NT2/D1 (cell line): Measurements from ENCODE around the gene LRRC57.

Experiments
- DNase-seq: peaks from one replicate; pipeline ENCODE4 v3.0.0-alpha.2; 2011; ENCODE audit warnings: low read depth, low spot score
- H3K27me3 ChIP-seq: 2 replicates; pipeline ENCODE4 v1.6.0; 2011; ENCODE audit warnings: mild to moderate bottlenecking; ENCODE audit not compliant: insufficient read length, insufficient read depth
- H3K36me3 ChIP-seq: 2 replicates; pipeline ENCODE4 v1.6.1; 2011; ENCODE audit warnings: mild to moderate bottlenecking, low read length, mixed read lengths; ENCODE audit not compliant: insufficient read depth, insufficient read length
- H3K4me1 ChIP-seq: 2 replicates; pipeline ENCODE4 v1.5.1; 2011; ENCODE audit not compliant: insufficient read depth, insufficient read length
- H3K4me3 ChIP-seq: 2 replicates; pipeline ENCODE4 v1.5.1; 2011; ENCODE audit warnings: low read depth; ENCODE audit not compliant: insufficient read length
- H3K9ac ChIP-seq: 2 replicates; pipeline ENCODE4 v1.6.0; 2011; ENCODE audit warnings: low read depth; ENCODE audit not compliant: insufficient read length
- H3K9me3 ChIP-seq: 2 replicates; pipeline ENCODE4 v1.5.1; 2011; ENCODE audit warnings: mild to moderate bottlenecking, low read length; ENCODE audit not compliant: insufficient read depth
- SUZ12 ChIP-seq: IDR thresholded peaks from 2 replicates; pipeline ENCODE4 v1.6.1; 2011; ENCODE audit not compliant: insufficient read length, insufficient read depth; ENCODE audit errors: extremely low read depth
- YY1 ChIP-seq: IDR thresholded peaks from 2 replicates; pipeline ENCODE4 v1.6.1; 2011; ENCODE audit not compliant: insufficient read length, insufficient read depth
- ZNF274 ChIP-seq: IDR thresholded peaks from 2 replicates; pipeline ENCODE4 v1.6.1; 2011; ENCODE audit warnings: mild to moderate bottlenecking, low read depth, low read length

The LRRC57 gene

DNA sequence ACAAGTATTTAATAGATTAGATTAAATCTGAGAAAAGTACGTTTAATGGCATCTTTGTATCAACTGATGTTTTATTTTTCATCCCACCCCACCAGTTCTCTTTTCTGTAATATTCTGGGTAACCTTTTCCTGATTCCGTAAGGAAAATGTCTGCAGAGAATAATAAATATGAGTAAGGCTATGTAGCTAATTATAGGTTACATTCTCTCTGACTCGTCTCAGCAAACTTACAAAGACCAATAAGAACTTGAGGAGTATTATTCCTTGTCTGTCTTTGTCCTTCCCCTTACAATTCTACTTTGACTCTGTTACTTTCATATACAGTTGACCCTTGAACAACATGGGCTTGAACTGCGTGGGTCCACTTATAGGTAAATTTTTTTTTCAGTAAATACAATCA, 41.1 kb downstream of the LRRC57 start:
- TF ChIP-seq SUZ12: no peak
- TF ChIP-seq YY1: no peak
- TF ChIP-seq ZNF274: no peak
- DNase-seq: no peak
- Histone ChIP-seq H3K36me3 (peaks cover 5% of the 10 kb centered on the region), H3K4me3 (no peak overlapping the region), H3K27me3 (no peaks in the 10 kb centered on the region), H3K4me1 (peaks cover 2% of the 10 kb centered on the region), H3K9ac (no peak overlapping the region), H3K9me3 (no peaks in the 10 kb centered on the region)

DNA sequence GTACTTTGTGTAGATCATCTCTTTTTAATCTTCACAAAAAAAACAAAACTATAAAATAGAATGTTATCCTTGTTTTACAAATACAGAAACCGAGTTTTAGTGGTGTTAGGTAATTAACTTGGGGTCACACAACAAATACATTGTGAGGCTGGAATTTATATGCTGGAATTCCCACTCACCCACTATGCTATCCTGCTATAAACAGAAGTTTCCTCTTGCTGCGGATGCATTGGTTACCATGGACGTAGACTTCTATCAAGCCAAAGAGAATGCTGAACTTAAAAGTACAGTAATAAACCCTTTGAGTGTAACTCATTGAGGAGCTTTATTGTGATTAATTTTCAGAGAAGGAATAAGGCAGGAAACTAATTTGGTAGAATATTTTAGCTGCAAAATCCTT, 44.0 kb downstream of the LRRC57 start:
- H3K9ac ChIP-seq: no peak overlapping the region
- peaks cover 2% of the 10 kb centered on the region for H3K4me1 ChIP-seq
- no peak overlapping the region for H3K4me3 ChIP-seq
- TF ChIP-seq YY1 (no peak), ZNF274 (no peak), SUZ12 (no peak)
- H3K27me3 ChIP-seq: no peaks in the 10 kb centered on the region
- no peak for DNase-seq
- peaks cover 5% of the 10 kb centered on the region for H3K36me3 ChIP-seq
- H3K9me3 ChIP-seq: no peaks in the 10 kb centered on the region

DNA sequence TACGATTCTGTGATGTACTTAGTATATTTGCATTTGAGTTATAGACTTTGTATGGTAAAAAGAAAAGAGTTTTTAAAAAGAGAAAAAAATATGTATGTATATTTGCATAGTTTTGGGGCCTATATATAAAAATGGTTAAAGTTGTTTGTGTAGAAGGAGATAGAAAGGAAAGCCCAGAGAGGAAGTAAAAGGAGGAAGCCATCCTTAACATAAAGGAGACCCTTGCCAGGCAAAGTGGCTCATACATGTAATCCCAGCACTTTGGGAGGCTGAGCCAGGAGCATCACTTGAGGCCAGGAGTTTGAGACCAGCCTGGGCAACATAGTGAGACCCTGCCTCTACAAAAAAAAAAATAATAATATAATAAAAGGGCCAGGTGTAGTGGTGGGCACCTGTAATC, 44.8 kb downstream of the LRRC57 start:
- Histone ChIP-seq H3K4me3 (no peak overlapping the region), H3K4me1 (peaks cover 2% of the 10 kb centered on the region)

DNA sequence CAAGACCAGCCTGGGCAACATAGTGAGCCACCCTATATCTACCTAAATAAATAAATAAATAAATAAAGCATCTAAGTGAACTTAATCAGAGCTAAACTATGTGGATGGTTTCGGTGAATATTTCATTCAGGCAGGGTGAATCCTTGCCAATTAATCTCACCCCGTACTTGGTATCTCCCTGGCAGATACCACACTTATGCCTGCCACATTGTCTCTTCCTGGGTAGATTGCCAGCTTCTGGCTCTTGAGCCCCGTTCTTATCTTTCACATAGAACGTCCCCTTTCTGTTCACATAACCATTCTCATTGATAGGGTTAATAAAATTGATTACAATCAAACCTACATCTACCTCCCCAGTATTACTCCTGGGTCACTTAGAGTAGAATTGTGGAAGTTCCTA, 46.1 kb downstream of the LRRC57 start:
- Histone ChIP-seq H3K4me3 (no peak overlapping the region), H3K4me1 (peaks cover 2% of the 10 kb centered on the region), H3K36me3 (peaks cover 5% of the 10 kb centered on the region), H3K9ac (no peak overlapping the region), H3K27me3 (no peaks in the 10 kb centered on the region), H3K9me3 (no peaks in the 10 kb centered on the region)
- TF ChIP-seq YY1 (no peak), SUZ12 (no peak), ZNF274 (no peak)
- no peak for DNase-seq

More for the DNA sequence above, 44.8 kb downstream of the LRRC57 start:
- no peak for TF ChIP-seq ZNF274
- no peak for TF ChIP-seq YY1
- TF ChIP-seq SUZ12: no peak
- H3K9ac ChIP-seq: no peak overlapping the region
- no peak for DNase-seq
- no peaks in the 10 kb centered on the region for H3K27me3 ChIP-seq
- peaks cover 5% of the 10 kb centered on the region for H3K36me3 ChIP-seq
- no peaks in the 10 kb centered on the region for H3K9me3 ChIP-seq

DNA sequence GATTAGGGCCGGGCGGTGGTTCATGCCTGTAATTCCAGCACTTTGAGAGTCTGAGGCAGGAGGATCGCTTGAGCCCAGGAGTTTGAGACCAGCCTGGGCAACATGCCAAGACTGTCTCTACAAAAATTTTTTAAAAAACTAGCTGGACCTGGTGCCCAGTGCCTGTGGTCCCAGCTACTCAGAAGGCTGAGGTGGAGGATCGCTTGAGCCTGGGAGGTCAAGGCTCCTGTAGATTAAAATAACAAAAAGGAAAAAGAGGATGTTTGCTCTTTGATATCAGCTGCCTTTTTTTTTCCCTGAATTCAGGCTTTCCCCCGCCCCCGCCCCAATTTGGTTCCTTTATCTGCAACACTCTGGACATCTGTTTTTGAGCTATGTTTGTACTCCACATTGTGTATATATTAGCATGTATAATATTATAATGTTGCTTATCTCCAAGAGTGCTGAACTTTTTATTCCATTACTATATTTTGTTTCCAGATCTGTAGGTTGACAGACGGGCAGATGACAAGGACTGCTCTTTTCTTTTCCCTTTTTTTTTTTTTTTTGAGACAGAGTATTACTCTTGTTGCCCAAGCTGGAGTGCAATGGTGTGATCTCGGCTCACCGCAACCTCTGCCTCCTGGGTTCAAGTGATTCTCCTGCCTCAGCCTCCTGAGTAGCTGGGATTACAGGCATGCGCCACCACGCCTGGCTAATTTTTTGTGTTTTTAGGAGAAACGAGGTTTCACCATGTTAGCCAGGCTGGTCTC, 48.6 kb downstream of the LRRC57 start:
- Histone ChIP-seq H3K9ac (no peak overlapping the region), H3K36me3 (no peaks in the 10 kb centered on the region), H3K9me3 (no peaks in the 10 kb centered on the region), H3K4me3 (no peak overlapping the region), H3K27me3 (no peaks in the 10 kb centered on the region), H3K4me1 (no peaks in the 10 kb centered on the region)
- TF ChIP-seq YY1 (no peak), SUZ12 (no peak), ZNF274 (no peak)
- DNase-seq: no peak

DNA sequence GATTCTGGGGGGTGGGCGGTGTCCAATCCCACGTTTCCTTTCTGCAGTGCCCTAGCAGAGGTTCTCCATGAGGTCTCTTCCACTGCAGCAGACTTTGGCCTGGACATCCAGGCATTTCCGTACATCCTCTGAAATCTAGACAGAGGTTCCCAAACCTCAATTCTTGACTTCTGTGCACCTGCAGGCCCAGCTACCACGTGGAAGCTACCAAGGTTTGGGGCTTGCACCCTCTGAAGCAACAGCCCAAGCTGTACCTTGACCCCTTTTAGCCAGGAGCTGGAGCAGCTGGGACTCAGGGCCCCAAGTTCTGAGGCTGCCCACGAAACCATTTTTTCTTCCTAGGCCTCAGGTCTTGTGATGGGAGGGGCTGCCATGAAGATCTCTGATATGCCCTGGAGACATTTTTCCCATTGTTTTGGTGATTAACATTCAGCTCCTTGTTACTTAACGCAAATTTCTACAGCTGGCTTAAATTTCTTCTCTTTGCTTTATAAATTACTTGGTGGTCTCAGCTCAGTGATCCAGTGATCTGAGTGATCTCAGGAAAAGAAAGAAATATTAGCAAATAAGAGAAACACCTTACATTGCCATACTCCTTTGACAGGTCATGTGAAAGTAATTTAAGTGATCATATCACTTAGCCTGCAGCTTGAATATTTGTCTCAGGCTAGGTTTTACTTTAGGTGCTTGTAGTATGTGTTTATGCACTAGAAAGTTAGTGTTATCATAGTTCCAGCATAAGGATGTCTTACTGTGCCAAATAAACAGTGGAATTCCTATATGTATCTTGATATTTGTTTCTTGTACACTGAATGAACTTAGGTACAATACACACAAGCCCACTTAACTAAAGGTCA, 50.2 kb downstream of the LRRC57 start:
- no peaks in the 10 kb centered on the region for H3K9me3 ChIP-seq
- H3K4me1 ChIP-seq: no peaks in the 10 kb centered on the region
- TF ChIP-seq SUZ12 (no peak), ZNF274 (no peak), YY1 (no peak)
- no peak overlapping the region for H3K9ac ChIP-seq
- H3K36me3 ChIP-seq: no peaks in the 10 kb centered on the region
- H3K27me3 ChIP-seq: no peaks in the 10 kb centered on the region
- DNase-seq: no peak
- no peak overlapping the region for H3K4me3 ChIP-seq
